HCT116 (cell line): Measurements from ENCODE around the gene TAS2R30.

Experiments
- EGR1 ChIP-seq: IDR thresholded peaks from 2 replicates; pipeline ENCODE4 v1.6.1; 2012; ENCODE audit warnings: low read depth
- EZH2 ChIP-seq: fragments of 200-600 bp; sonication (generic); IDR thresholded peaks from 2 replicates; pipeline ENCODE4 v1.6.1; 2017; ENCODE audit warnings: antibody characterized with exemption, mixed run types
- FOSL1 ChIP-seq: IDR thresholded peaks from 2 replicates; pipeline ENCODE4 v1.6.1; 2012; ENCODE audit warnings: low read depth
- JUND ChIP-seq: IDR thresholded peaks from 2 replicates; pipeline ENCODE4 v1.6.1; 2012
- POLR2A ChIP-seq: IDR thresholded peaks from 2 replicates; pipeline ENCODE4 v1.7.0; 2011; ENCODE audit warnings: borderline replicate concordance; ENCODE audit not compliant: insufficient read depth, insufficient read length; ENCODE audit errors: extremely low read depth
- POLR2AphosphoS5 ChIP-seq: IDR thresholded peaks from 2 replicates; pipeline ENCODE4 v1.6.1; 2011; ENCODE audit warnings: mild to moderate bottlenecking, low read depth, low read length, moderate library complexity
- RAD21 ChIP-seq: IDR thresholded peaks from 2 replicates; pipeline ENCODE4 v1.6.1; 2012; ENCODE audit warnings: low read depth, mild to moderate bottlenecking
- ZNF274 ChIP-seq: fragments of 200-500 bp; sonication (Bioruptor generic); IDR thresholded peaks from 2 replicates; pipeline ENCODE4 v1.6.1; 2014; ENCODE audit warnings: mild to moderate bottlenecking, low read depth, low read length, inconsistent platforms
- TF ChIP-seq, protein P1 (sequence below), 3 experiments: fragments of 200-600 bp in 1 of 3; sonication (generic) in 1 of 3; IDR thresholded peaks in 2 of 3; conservative IDR thresholded peaks in 1 of 3; 2 replicates each; pipeline ENCODE4 v1.5.1; 2012 to 2017; ENCODE audit warnings: low read depth in 2 of 3, low read length in 2 of 3, antibody characterized with exemption in 1 of 3, borderline replicate concordance in 1 of 3, control low read depth in 1 of 3, mild to moderate bottlenecking in 1 of 3, mixed read lengths in 1 of 3, mixed run types in 1 of 3, moderate library complexity in 1 of 3; ENCODE audit not compliant: insufficient read depth in 1 of 3
- TF ChIP-seq, protein P2 (sequence below): IDR thresholded peaks from 2 replicates; pipeline ENCODE4 v1.6.1; 2012

DNA sequence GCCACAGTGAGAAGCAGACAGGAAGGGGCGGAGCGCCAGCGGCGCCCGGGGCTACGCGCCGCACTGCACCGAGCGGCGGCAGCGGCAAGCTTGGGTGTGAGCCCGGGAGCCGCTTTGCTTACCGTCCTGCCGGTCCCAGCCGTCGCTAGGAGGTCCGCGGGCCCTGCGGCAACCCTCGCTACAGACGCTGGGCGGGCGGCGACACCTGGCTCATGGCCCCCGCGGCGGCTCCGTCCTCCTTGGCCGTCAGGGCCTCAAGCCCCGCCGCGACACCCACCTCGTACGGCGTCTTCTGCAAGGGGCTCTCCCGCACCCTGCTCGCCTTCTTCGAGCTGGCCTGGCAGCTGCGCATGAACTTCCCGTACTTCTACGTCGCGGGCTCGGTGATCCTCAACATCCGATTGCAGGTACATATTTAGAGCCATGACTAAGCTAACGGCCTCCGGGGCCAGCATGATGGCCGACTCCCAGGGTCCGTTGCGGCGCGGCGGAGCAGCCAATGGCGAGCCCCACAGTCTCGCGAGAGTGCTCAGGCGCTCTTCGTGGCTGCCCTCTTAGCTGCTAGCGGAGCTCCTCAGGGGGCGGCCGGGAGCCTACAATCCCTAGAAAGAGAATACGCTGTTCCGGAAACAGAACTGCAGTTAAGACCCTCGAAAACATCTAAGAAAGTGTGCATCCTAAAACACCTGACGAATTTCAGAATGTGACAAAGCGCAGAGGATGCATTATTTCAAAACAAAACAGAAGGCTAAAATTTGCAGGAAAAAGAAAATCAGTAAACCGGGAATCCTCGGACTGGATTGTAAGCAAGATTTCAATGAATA, 36.9 kb upstream of the TAS2R30 start, which contains the start of gene SMIM10L1:
- TF ChIP-seq, protein P1, sequence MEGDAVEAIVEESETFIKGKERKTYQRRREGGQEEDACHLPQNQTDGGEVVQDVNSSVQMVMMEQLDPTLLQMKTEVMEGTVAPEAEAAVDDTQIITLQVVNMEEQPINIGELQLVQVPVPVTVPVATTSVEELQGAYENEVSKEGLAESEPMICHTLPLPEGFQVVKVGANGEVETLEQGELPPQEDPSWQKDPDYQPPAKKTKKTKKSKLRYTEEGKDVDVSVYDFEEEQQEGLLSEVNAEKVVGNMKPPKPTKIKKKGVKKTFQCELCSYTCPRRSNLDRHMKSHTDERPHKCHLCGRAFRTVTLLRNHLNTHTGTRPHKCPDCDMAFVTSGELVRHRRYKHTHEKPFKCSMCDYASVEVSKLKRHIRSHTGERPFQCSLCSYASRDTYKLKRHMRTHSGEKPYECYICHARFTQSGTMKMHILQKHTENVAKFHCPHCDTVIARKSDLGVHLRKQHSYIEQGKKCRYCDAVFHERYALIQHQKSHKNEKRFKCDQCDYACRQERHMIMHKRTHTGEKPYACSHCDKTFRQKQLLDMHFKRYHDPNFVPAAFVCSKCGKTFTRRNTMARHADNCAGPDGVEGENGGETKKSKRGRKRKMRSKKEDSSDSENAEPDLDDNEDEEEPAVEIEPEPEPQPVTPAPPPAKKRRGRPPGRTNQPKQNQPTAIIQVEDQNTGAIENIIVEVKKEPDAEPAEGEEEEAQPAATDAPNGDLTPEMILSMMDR (IDR thresholded peaks at IDR 0.05 in 2 of 3, conservative IDR thresholded peaks at IDR 0.05 in 1 of 3; ENCODE audit: borderline replicate concordance in 1 of 3, insufficient read depth in 1 of 3, low read depth in 2 of 3, low read length in 2 of 3) = no peak
- TF ChIP-seq EZH2 = no peak
- 0 out of 2 replicates have a peak, but pooled peaks have one; percentile 31 for TF ChIP-seq JUND
- peak; percentile 67 for TF ChIP-seq POLR2A
- TF ChIP-seq, protein P2, sequence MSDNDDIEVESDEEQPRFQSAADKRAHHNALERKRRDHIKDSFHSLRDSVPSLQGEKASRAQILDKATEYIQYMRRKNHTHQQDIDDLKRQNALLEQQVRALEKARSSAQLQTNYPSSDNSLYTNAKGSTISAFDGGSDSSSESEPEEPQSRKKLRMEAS = peak; percentile 62; the same call in 1 of the 2 replicates
- TF ChIP-seq RAD21 = no peak
- peak; percentile 80 for TF ChIP-seq POLR2AphosphoS5
- TF ChIP-seq FOSL1 = no peak
- TF ChIP-seq ZNF274 = no peak
- peak; percentile 42; the same call in 1 of the 2 replicates for TF ChIP-seq EGR1
